SU-DHL-6 (cell line): ENCODE measurements around the gene RAI14.

Experiments
- H2AFZ ChIP-seq: fragments of 200-600 bp; sonication (generic); 2 replicates; pipeline ENCODE4 v1.6.1; 2014; ENCODE audit warnings: low read depth, mild to moderate bottlenecking, moderate library complexity, mixed read lengths, antibody characterized with exemption, low read length; ENCODE audit not compliant: severe bottlenecking
- H3F3A ChIP-seq: fragments of 200-600 bp; shearing (Covaris generic); 2 replicates; pipeline ENCODE4 v1.6.0; 2016; ENCODE audit warnings: antibody characterized with exemption, mild to moderate bottlenecking; ENCODE audit not compliant: insufficient read depth
- H3K27ac ChIP-seq: fragments of 200-600 bp; sonication (generic); 2 replicates; pipeline ENCODE4 v1.5.1; 2016; ENCODE audit warnings: low read depth, mild to moderate bottlenecking, low read length, moderate library complexity, mixed read lengths
- H3K27me3 ChIP-seq: fragments of 200-600 bp; sonication (generic), shearing (Covaris generic); 2 replicates; pipeline ENCODE4 v1.6.0; 2014; ENCODE audit warnings: mild to moderate bottlenecking, low read length
- H3K36me3 ChIP-seq: fragments of 200-600 bp; sonication (generic); 2 replicates; pipeline ENCODE4 v1.6.1; 2014; ENCODE audit warnings: mild to moderate bottlenecking, low read length, mixed read lengths
- H3K4me2 ChIP-seq: fragments of 300-600, 200-600 bp; shearing (Covaris generic), sonication (generic); 2 replicates; pipeline ENCODE4 v1.6.0; 2014; ENCODE audit warnings: low read length, low read depth, mild to moderate bottlenecking; ENCODE audit not compliant: poor library complexity, severe bottlenecking
- H3K4me3 ChIP-seq: fragments of 200-600 bp; sonication (generic); 2 replicates; pipeline ENCODE4 v1.5.1; 2014; ENCODE audit warnings: antibody characterized with exemption, low read length, mild to moderate bottlenecking, mixed read lengths; ENCODE audit not compliant: insufficient read depth, poor library complexity, severe bottlenecking
- H3K79me2 ChIP-seq: fragments of 200-600 bp; sonication (generic); 2 replicates; pipeline ENCODE4 v1.6.1; 2014; ENCODE audit warnings: mild to moderate bottlenecking, low read length, moderate library complexity; ENCODE audit not compliant: insufficient read depth
- H3K9ac ChIP-seq: fragments of 200-600 bp; sonication (generic); 2 replicates; pipeline ENCODE4 v1.7.0; 2014; ENCODE audit warnings: mild to moderate bottlenecking, low read length
- H3K9me2 ChIP-seq: fragments of 200-600 bp; sonication (generic); replicated peaks from 2 replicates; pipeline ENCODE4 v1.6.1; 2014; ENCODE audit warnings: low read length; ENCODE audit not compliant: insufficient read depth
- H3K9me3 ChIP-seq: fragments of 200-600 bp; sonication (generic); 2 replicates; pipeline ENCODE4 v1.6.1; 2014; ENCODE audit warnings: low read length, mixed read lengths; ENCODE audit not compliant: insufficient read depth
- H4K20me1 ChIP-seq: fragments of 200-600 bp; sonication (generic); 2 replicates; pipeline ENCODE4 v1.6.1; 2014; ENCODE audit warnings: low read depth, mild to moderate bottlenecking, antibody characterized with exemption, low read length, moderate library complexity, mixed read lengths
- EZH2phosphoT487 ChIP-seq: fragments of 200-600 bp; sonication (generic), shearing (Covaris generic); conservative IDR thresholded peaks from 2 replicates; pipeline ENCODE4 v1.6.1; 2018; ENCODE audit warnings: mild to moderate bottlenecking, antibody characterized with exemption, low read length, moderate library complexity, mixed read lengths
- TF ChIP-seq, protein P1 (sequence below): fragments of 200-600 bp; sonication (generic); IDR thresholded peaks from one replicate; pipeline ENCODE4 v1.5.1; 2017; ENCODE audit warnings: antibody characterized with exemption, mild to moderate bottlenecking, low read length, moderate library complexity; ENCODE audit not compliant: insufficient read depth, poor library complexity, severe bottlenecking

The RAI14 gene

DNA sequence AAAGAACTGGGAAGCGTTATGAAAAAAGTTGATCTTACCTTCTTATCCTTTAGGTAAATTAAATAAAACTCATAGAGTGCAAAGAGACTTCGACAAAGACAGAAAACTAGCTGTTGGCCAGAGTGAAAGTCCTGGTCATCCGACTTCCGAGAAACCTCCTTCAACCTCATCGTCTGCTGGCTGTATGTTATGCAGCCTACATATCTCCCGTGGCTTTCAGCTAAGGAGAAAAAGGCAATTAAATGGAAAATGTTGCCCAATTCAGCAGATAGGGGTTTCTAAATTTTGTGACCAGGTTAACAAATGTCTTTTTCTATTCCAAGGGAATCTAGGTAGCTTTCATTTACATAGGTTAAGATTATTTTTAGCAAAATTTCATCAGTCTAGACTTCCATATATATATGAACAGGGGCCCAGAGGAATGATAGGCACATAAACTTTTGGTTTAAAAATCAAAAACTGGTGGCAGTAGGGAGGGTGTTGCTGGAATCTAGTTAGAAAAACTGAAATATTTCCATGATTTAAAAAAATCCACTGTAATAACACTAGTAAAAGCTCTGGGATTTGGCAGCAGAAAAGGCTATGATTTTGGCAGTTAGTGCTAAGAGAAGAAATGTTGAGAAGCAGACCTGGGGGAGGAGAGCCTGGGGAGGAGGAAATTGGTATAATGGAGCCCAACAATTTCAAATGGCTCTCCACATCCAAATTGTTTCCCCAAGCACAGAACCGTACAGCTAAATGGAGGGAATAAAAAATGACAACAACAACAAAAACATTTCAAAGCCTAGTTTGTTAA, 32.1 kb downstream of the RAI14 start:
- H3K4me3 ChIP-seq: no peak overlapping the region
- no peaks in the 10 kb centered on the region for H3K79me2 ChIP-seq
- no peak overlapping the region for H3K4me2 ChIP-seq
- H3K27ac ChIP-seq: no peak overlapping the region
- no peaks in the 10 kb centered on the region for H3K27me3 ChIP-seq
- no peaks in the 10 kb centered on the region for H3F3A ChIP-seq
- no peak overlapping the region for H3K9ac ChIP-seq
- H3K36me3 ChIP-seq: no peaks in the 10 kb centered on the region
- H3K9me2 ChIP-seq: no peaks in the 10 kb centered on the region
- no peaks in the 10 kb centered on the region for H4K20me1 ChIP-seq
- no peak overlapping the region for H2AFZ ChIP-seq
- H3K9me3 ChIP-seq: no peaks in the 10 kb centered on the region
- no peak for TF ChIP-seq EZH2phosphoT487
- TF ChIP-seq, protein P1, sequence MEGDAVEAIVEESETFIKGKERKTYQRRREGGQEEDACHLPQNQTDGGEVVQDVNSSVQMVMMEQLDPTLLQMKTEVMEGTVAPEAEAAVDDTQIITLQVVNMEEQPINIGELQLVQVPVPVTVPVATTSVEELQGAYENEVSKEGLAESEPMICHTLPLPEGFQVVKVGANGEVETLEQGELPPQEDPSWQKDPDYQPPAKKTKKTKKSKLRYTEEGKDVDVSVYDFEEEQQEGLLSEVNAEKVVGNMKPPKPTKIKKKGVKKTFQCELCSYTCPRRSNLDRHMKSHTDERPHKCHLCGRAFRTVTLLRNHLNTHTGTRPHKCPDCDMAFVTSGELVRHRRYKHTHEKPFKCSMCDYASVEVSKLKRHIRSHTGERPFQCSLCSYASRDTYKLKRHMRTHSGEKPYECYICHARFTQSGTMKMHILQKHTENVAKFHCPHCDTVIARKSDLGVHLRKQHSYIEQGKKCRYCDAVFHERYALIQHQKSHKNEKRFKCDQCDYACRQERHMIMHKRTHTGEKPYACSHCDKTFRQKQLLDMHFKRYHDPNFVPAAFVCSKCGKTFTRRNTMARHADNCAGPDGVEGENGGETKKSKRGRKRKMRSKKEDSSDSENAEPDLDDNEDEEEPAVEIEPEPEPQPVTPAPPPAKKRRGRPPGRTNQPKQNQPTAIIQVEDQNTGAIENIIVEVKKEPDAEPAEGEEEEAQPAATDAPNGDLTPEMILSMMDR: no peak

DNA sequence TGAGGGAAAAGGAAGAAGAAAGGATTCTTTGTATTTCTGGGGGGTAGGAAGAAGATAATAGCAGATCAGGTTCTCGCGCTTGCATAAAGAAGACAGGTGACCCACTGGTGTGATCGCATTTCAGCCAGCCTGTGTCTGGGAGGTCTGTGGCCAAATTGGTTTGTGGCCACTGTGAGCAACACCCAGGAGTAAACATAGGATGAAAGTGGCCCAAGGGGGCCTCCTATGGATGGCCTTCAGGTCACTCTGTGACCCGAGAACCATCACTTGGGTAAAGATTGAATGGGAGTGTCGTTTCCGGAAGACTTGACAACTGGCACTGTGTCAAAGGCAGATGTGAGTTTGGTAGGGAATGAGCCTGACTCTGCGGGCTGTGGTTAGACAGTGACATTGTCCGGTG, 34.2 kb downstream of the RAI14 start:
- no peaks in the 10 kb centered on the region for H3K9me2 ChIP-seq
- no peaks in the 10 kb centered on the region for H3F3A ChIP-seq
- H3K27me3 ChIP-seq: no peaks in the 10 kb centered on the region
- H3K4me2 ChIP-seq: no peak overlapping the region
- H3K9ac ChIP-seq: no peak overlapping the region
- TF ChIP-seq, protein P1: no peak
- no peak for TF ChIP-seq EZH2phosphoT487
- no peak overlapping the region for H2AFZ ChIP-seq
- no peak overlapping the region for H3K4me3 ChIP-seq
- no peak overlapping the region for H3K27ac ChIP-seq
- no peaks in the 10 kb centered on the region for H3K9me3 ChIP-seq
- no peaks in the 10 kb centered on the region for H4K20me1 ChIP-seq
- no peaks in the 10 kb centered on the region for H3K79me2 ChIP-seq
- no peaks in the 10 kb centered on the region for H3K36me3 ChIP-seq

DNA sequence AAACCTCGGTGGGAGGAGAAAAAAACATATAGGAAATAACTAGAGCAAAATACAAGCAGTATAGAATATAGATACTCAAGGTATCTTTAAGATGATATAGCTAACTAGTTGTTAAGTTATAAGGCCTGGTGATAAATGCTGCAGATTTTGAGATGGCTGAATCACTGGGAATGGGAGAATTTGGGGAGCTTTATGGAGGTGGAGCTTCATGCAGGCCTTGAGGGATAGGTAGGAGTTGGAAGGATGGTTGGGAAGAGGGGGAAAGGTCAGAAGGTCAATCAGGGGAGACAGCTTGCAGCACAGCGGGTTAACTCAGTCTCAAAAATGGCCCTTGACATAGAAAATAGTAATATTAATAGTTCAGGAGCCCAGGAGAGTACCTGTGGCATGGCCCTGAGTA, 34.8 kb downstream of the RAI14 start:
- Histone ChIP-seq H3K27me3 (no peaks in the 10 kb centered on the region), H3K79me2 (no peaks in the 10 kb centered on the region), H3K9me3 (no peaks in the 10 kb centered on the region), H3K4me2 (no peak overlapping the region), H3K36me3 (no peaks in the 10 kb centered on the region), H3K9ac (no peak overlapping the region), H3K4me3 (no peak overlapping the region), H3K27ac (no peak overlapping the region), H3F3A (no peaks in the 10 kb centered on the region), H4K20me1 (no peaks in the 10 kb centered on the region), H2AFZ (no peak overlapping the region), H3K9me2 (no peaks in the 10 kb centered on the region)
- no peak for TF ChIP-seq EZH2phosphoT487
- TF ChIP-seq, protein P1: no peak
